Fibroblast of peridontal ligament (primary cell): ENCODE data around the gene VCL.

ENCODE experiments used
- DNase-seq: peaks from one replicate; pipeline ENCODE4 v3.0.0-alpha.2; 2010; ENCODE audit errors: extremely low read depth

The VCL gene

DNA sequence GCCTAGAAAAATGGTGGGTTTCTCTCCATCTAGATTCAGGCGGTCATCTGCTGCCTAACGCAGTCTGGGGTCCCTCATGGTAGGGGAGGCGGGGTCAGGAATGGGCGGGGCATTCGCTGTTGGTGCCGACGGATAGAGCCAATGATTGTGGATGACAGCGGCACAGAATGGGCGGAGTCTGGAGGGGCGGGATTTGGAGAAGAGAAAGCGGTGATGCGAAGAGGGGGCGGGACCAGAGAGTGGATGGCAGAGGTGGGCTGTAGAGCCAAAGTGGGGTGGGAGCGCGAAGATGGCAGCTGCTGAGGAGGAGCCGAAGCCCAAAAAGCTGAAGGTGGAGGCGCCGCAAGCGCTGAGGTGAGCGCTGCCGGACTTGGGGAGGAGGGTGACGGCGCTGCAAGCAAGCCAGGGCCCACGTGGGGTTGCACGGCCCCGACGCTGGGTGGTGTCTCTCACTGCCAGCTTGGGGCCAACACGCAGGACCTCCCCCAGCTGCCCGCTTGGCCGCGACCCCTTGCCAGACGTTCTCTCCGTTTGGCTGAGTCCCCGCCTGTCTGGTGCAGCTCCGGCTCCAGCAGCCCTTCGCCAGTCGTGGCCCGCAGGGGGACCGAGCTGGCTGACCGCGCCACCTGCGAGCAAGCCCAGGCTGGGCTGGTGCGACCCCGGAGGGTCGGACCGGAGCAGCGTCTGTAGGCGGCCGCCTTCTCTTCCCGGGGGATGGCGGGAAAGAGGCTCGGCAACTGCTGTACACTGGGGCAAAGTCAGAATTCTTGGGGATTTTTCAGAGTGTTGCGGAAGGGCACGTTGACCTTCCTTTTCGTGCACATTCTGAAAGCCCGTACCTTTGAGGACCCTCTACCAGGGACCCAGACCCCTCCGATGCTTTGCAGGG lies 153.3 kb downstream of the VCL start, which contains the start of gene ADK:
Gene ADK, plus strand, starts transcription at position 232 of the 889 bp plus-strand sequence. Its CDS starts 58 bp downstream, at position 290.
- DNase-seq = peak; percentile 97

- DNase-seq = no peak
These were observed 154.2 kb downstream of the VCL start for GRCh38 chr10:74151879-74152722.

DNA sequence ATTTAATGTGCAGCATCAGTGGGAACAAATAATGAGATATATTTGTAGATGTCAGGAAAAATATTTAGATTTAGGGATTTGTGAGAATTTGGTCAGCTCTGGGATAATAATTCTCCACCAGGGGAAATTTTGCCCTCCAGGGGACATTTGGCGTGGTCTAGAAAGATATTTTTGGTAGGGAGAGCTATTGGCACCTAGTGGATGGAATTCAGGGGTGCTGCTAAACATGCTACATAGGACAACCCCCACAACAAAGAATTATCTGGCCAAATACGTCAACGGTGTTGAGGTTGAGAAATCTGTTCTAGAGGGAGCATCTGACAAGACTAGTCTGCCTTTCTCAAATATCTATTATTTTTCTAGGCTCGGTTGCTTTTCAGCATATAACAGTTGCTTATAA lies 155.2 kb downstream of the VCL start:
- DNase-seq = peak; percentile 77

GRCh38 chr10:74153676-74154075 lies 155.8 kb downstream of the VCL start:
- DNase-seq = no peak

DNA sequence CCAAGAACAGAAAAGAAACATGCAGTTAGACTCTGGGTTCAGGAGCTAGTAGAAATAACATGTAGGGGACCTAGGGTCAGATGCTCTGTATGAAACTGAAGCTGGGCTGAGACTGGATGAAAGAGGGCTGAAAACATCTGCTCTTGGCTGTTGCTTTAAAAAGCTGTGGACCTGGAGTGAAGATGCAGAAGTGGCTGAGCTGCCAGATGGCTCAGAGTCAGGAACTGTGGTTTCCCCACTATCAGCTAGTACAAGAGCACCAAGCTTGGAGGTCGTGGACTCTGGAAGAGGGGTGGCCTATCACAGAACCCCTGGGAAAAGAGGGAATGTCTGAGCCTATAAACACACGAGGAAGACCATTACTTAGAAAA lies 159.0 kb downstream of the VCL start:
- DNase-seq = peak; percentile 56

DNA sequence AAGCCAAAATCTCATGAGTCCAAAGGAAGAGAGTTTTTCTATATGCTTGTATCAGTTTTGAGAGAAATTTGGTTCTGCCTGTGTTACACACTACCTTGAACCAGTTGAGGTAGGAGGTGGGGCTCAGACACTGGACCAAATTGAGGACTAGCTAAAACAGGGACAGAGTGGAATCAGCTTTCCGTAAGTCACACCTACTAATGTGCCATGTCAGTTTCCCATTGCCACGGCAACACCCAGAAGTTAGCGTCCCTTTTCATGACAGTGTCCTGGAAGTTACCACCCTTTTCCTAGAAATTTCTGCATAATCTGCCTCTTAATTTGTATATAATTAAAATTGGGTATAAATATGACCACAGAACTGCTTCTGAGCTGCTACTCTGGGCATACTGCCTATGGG lies 162.1 kb downstream of the VCL start:
- DNase-seq = no peak

- peak; percentile 27 for DNase-seq
These were observed 165.6 kb downstream of the VCL start for GRCh38 chr10:74163319-74164068.

DNA sequence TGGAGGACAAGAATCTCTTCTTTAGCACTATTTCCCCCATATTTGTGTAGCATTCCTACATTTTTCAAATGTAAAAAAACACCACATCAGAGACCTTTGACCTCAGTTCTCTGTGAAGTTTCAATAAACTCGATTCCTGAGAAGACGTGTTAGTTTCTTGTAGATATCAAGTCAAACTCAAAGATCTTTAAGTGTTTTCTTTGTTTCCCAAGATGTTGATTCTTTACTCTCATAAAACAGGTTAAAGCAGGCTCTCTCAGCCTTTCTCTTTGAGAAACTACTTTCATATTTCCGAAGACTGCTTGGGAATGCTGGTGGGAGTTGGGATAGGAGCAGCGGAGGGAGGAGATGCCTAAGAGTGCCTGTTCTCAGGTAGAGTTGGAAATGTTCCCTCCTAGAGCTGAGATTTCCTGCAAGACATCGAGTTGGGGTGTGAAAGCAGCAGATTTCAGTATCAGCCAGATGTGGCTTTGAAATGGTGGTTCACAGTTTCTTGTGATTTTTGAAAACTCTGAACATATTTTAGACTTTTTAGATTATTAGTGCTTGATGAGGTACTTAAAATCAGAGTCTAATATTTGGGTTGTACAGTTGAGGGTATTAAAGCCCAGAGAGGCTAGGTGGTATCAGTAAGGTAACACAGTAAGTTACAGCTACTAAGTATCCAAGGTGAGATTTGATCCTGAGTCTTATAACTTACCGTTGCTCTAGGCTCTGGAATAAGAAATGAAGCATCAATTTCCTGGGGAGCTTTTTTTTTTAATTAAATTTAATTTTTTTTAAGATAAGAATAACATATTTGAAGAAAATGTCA lies 167.0 kb downstream of the VCL start:
- no peak for DNase-seq

DNA sequence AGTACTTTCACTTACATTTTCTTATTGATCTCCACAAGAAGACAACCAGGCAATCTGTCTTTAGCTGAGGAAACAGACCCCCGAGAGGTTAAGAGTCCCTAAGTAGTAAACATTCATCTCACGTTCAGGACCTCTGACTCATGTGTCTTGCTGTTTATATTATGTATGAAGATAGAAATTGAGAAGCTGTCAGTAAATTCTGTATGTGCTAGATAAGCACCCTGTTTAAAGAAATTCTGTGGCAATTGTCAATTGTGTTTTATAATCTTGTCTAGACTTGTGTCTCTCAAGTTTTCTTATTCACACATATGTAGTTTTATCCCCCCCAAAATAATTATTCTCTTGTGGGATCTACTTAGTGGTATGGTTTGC lies 167.6 kb downstream of the VCL start:
- DNase-seq = peak; percentile 44

GRCh38 chr10:74167443-74167842 lies 169.5 kb downstream of the VCL start:
- peak; percentile 30 for DNase-seq
